Neutrophil (primary cell): ENCODE measurements around the gene CAMTA1.

Source experiments
- H3K27ac ChIP-seq: fragments of 200-600 bp; sonication (generic); 2 replicates; pipeline ENCODE4 v1.5.1; 2016; ENCODE audit warnings: mild to moderate bottlenecking, moderate library complexity
- H3K27me3 ChIP-seq: fragments of 200-600 bp; sonication (generic); 2 replicates; pipeline ENCODE4 v1.6.0; 2016; ENCODE audit warnings: mild to moderate bottlenecking
- H3K36me3 ChIP-seq: fragments of 200-600 bp; sonication (generic); 2 replicates; pipeline ENCODE4 v1.5.1; 2017
- H3K4me1 ChIP-seq, 2 experiments: fragments of 200-600 bp in 1 of 2; sonication (generic) in 1 of 2; 1 replicate in 1 of 2; 2 replicates in 1 of 2; pipeline versions ENCODE4 v1.5.1 to v1.6.1; 2013 to 2016; ENCODE audit warnings: low read depth in 1 of 2, low read length in 1 of 2, mild to moderate bottlenecking in 1 of 2, moderate library complexity in 1 of 2; ENCODE audit not compliant: control insufficient read depth in 1 of 2, insufficient read depth in 1 of 2
- H3K4me3 ChIP-seq, 2 experiments: fragments of 200-600 bp in 1 of 2; sonication (generic) in 1 of 2; 1 replicate in 1 of 2; 2 replicates in 1 of 2; pipeline ENCODE4 v1.5.1; 2013 to 2016; ENCODE audit warnings: low read depth in 1 of 2, low read length in 1 of 2, mild to moderate bottlenecking in 1 of 2, moderate library complexity in 1 of 2
- H3K9me3 ChIP-seq: fragments of 200-600 bp; sonication (generic); 2 replicates; pipeline ENCODE4 v1.5.1; 2016
- CTCF ChIP-seq: fragments of 200-600 bp; sonication (generic); IDR thresholded peaks from 2 replicates; pipeline ENCODE4 v1.5.1; 2016; ENCODE audit warnings: antibody characterized with exemption

The CAMTA1 gene

GRCh38 chr1:7476861-7477547 is 691.8 kb downstream of the CAMTA1 start:
- Histone ChIP-seq H3K9me3 (no peaks in the 10 kb centered on the region), H3K4me1 (no peaks in the 10 kb centered on the region), H3K27ac (no peak overlapping the region), H3K27me3 (no peaks in the 10 kb centered on the region), H3K4me3 (no peak overlapping the region), H3K36me3 (no peaks in the 10 kb centered on the region)
- no peak for TF ChIP-seq CTCF

- no peak for TF ChIP-seq CTCF
- Histone ChIP-seq H3K36me3 (no peaks in the 10 kb centered on the region), H3K4me1 (no peaks in the 10 kb centered on the region), H3K27ac (no peak overlapping the region), H3K27me3 (no peaks in the 10 kb centered on the region), H3K4me3 (no peak overlapping the region), H3K9me3 (no peaks in the 10 kb centered on the region)
These were observed 692.3 kb downstream of the CAMTA1 start for GRCh38 chr1:7477593-7477992.

- no peak for TF ChIP-seq CTCF
- no peaks in the 10 kb centered on the region for H3K36me3 ChIP-seq
- no peaks in the 10 kb centered on the region for H3K9me3 ChIP-seq
- H3K27ac ChIP-seq, result no peak overlapping the region
- no peaks in the 10 kb centered on the region for H3K27me3 ChIP-seq
- H3K4me3 ChIP-seq, result no peak overlapping the region
- no peaks in the 10 kb centered on the region for H3K4me1 ChIP-seq
These were observed 693.0 kb downstream of the CAMTA1 start for GRCh38 chr1:7478142-7478790.

GRCh38 chr1:7478809-7479499 is 693.7 kb downstream of the CAMTA1 start:
- no peaks in the 10 kb centered on the region for H3K27me3 ChIP-seq
- H3K36me3 ChIP-seq, result no peaks in the 10 kb centered on the region
- no peak overlapping the region for H3K27ac ChIP-seq
- H3K4me1 ChIP-seq, result no peaks in the 10 kb centered on the region
- H3K4me3 ChIP-seq, result no peak overlapping the region
- H3K9me3 ChIP-seq, result no peaks in the 10 kb centered on the region
- TF ChIP-seq CTCF, result no peak

GRCh38 chr1:7479571-7479970 is 694.3 kb downstream of the CAMTA1 start:
- no peak overlapping the region for H3K4me3 ChIP-seq
- no peaks in the 10 kb centered on the region for H3K4me1 ChIP-seq
- H3K36me3 ChIP-seq, result no peaks in the 10 kb centered on the region
- no peak overlapping the region for H3K27ac ChIP-seq
- H3K9me3 ChIP-seq, result no peaks in the 10 kb centered on the region
- H3K27me3 ChIP-seq, result no peaks in the 10 kb centered on the region
- TF ChIP-seq CTCF, result no peak
